HS-27A (cell line): ENCODE results near the gene ZNF416.

Experiments
- DNase-seq: peaks from one replicate; pipeline ENCODE4 v3.0.0-alpha.2; 2012; ENCODE audit warnings: low read depth, missing footprints

The ZNF416 gene

DNA sequence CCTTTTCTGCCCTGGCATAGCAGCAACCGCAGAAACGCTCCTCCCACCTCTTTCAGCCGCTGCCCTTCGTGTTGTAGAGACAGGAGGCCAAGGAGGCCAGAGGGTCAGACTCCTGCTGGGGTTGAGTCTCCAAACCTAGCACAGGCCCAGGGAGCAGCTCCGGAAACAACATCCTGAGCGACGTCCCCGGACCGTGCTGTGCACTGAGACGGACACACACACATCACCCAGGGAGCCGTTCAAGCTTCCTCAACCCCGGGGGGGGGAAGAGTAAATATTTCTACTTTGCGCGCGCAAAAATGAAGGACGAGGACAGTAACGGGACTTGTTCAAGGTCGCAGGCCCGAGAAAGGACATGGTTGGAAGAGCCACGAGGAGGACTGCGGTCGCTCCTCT is 19.7 kb downstream of the ZNF416 start:
- no peak for DNase-seq

DNA sequence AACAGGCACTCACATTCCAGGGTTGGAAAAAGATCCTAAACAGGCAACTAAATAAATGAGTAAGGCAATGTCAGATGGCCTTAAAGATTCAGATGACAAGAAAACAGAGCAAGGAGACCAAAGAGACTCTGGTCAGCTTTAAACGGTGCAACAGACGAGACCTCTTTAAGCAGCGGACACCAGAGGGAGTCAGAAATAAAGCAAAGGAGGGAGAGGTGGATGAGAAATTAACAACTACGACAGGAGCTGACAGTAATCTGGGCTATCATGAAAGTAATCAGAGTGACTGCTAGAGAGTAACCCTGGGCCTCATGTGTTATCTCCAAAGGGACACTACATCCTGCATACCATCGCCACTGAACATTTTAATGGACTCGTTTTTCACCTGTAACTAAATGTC is 20.2 kb downstream of the ZNF416 start:
- DNase-seq = no peak

DNA sequence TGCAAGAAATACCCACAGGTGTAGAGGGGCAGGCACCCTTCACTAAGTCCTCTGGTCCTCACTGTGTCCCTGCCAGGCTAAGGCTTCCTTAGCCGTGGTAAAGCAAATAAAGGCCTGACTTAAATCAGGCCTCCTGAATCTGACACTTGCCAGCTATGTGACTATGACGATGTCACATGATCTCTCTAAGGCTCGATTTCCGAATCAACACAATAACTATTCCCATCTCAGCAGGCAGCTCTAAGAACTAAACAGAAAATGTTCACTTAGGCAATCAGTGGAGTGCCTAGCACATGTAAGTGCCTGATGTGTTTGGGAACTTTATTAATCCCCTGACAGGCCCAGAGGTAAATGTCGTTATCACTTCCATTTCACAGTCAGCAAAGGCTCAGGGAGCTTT is 21.1 kb downstream of the ZNF416 start:
- no peak for DNase-seq

DNA sequence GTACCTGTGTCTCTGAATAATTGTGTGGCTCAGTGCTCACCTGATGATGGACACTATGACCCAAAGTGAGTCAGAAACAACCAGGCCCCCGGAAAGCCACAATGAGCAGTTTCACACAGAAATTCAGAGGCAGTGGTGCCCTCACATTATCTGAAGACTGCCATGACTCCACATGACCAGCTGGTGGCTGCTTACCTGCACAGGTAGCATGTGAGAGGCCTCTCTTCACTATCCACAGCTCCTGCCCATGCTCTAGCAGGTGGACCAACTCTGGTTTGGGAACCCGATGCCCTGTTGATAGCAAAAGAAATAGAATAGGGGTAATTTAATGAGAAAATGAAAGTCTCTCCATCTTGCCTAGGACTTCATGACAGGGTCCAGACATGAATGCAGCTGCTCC is 26.3 kb downstream of the ZNF416 start:
- no peak for DNase-seq

DNA sequence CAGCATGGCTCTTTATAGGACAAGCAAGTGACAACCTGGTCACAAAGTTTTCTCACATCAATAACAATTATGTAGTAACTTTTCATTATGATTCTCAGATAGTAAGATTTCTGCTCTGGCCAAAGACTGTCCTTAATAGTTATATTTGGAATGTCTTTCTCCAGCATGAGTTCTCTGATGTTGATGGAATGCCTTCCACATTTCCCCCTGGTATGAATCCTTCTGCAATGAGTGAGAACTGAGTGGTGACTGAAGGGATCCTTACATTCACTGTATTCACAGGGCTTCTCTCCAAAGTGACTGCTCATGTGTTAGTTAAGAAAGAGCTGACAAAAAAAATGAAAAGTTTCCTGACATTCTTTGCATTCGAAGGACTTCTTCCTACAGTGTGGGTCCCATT is 32.2 kb downstream of the ZNF416 start:
- no peak for DNase-seq

DNA sequence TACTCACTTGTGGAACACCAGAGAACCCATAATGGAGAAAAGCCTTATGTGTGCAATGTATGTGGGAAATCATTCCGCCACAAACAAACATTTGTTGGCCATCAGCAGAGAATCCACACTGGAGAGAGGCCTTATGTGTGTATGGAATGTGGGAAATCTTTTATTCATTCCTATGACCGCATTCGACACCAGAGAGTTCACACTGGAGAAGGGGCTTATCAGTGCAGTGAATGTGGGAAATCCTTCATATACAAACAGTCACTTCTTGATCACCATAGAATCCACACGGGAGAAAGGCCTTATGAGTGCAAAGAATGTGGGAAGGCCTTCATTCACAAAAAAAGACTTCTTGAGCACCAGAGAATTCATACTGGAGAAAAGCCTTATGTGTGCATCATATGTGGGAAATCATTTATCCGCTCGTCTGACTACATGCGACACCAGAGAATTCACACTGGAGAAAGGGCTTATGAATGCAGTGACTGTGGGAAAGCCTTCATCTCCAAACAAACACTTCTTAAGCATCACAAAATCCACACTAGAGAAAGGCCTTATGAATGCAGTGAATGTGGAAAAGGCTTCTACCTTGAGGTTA is 40.7 kb downstream of the ZNF416 start:
- DNase-seq = no peak

DNA sequence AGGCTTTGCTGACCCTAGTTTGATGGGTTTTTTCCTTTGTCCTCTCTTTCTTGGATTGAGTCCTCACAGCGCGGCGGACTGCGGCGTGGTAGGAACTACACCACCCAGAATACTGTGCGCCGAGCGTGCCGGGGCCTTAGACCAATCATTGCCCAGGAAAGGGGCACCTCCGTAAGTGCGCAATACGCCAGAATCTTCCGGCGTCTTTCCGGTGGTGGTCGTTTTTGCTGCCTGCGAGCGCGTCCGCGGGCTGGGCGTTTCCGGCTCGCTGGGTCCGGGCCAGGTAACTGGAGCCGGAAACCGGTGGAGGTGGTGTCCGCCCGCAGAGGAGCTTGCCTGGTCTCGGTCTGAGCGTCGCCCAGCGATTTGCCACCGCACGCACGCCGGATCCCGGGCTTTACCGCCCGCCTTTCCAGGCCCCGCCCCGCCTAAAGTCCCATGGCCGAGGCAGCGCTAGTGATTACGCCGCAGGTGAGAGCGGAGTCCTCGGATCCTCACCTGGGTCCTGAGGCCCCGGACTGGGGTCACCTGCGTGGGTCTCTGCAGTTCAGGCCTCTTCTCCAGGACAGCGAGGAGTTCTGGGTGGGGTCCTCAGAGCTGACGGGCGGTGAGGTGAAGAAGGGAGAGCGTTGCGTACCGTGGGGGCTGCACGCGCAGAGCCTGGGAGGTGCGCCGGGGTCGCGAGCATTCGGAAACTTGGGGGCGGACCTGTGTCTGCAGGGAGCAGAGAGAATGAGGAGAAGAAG is 51.4 kb downstream of the ZNF416 start, which contains the start of gene ZNF549:
ZNF549 (plus strand) TSS at position 221 of the 746 bp plus-strand sequence; CDS start at position 439, 218 bp downstream.
- peak; percentile 82 for DNase-seq
